Mesothelial cell of epicardium (in vitro differentiated cells): Measurements from ENCODE around the gene ARHGAP4. TPM values are rescaled to one million over a fixed set of nuclear protein-coding genes. Genes with fewer than 3 reads are reported as not detected.

Experiments
- DNase-seq, 2 experiments: peaks; one replicate each; pipeline ENCODE4 v3.0.0; 2021; ENCODE audit warnings: low spot score in 2 of 2; ENCODE audit not compliant: unreplicated experiment in 2 of 2
- H3K27ac Mint-ChIP-seq: 2 replicates; pipeline ENCODE4 v1.8.0; 2021; ENCODE audit warnings: mixed read lengths
- H3K27me3 Mint-ChIP-seq: 2 replicates; pipeline ENCODE4 v1.8.0; 2021; ENCODE audit warnings: low read depth, mixed read lengths
- H3K36me3 Mint-ChIP-seq: 2 replicates; pipeline ENCODE4 v1.8.0; 2021; ENCODE audit warnings: mixed read lengths
- H3K4me1 Mint-ChIP-seq: 2 replicates; pipeline ENCODE4 v1.8.0; 2021; ENCODE audit warnings: mixed read lengths
- H3K4me3 Mint-ChIP-seq: 2 replicates; pipeline ENCODE4 v1.8.0; 2021; ENCODE audit warnings: mild to moderate bottlenecking, moderate library complexity, mixed read lengths
- H3K9me3 Mint-ChIP-seq: 2 replicates; pipeline ENCODE4 v1.8.0; 2021; ENCODE audit warnings: mixed read lengths
- total RNA-seq: library from RNA; stranded (reverse); gene quantifications from 3 replicates; pipeline ENCODE4 v1.2.1, GENCODE V29; 2021
- TF ChIP-seq, protein P1 (sequence below): fragments of 200-600 bp; sonication (generic); IDR thresholded peaks from one replicate; pipeline ENCODE4 v1.5.0; 2021; ENCODE audit warnings: antibody characterized with exemption; ENCODE audit not compliant: unreplicated experiment

The ARHGAP4 gene
- total RNA-seq, 1 donor from 2014 or later = 62.8 TPM

DNA sequence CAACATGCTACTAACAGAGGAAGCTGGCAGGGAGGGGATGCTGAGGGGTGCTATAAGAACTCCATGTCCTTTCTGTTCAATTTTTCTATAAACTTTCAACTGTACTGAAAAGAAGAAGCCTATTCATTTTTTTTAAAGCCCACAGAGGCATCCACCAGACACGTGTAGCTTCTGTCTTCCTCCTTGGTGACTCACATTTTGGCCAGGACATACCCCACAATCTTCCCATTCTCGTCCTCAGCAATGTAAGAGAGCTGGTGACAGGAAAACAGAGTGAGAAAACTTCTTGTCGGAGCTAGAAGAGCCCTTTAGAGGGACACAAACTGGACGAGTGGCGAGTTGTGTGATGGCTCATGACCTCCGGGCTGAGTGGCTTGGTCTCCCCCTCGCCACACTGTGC lies 7.7 kb upstream of the ARHGAP4 start:
- Mint-ChIP-seq H3K4me3 (peak overlapping the region; percentile 86), H3K36me3 (peaks cover 8% of the 10 kb centered on the region), H3K9me3 (peaks cover 3% of the 10 kb centered on the region), H3K27ac (peak overlapping the region; percentile 64), H3K27me3 (no peaks in the 10 kb centered on the region), H3K4me1 (peaks cover 5% of the 10 kb centered on the region)
- no peak for DNase-seq
- TF ChIP-seq, protein P1, sequence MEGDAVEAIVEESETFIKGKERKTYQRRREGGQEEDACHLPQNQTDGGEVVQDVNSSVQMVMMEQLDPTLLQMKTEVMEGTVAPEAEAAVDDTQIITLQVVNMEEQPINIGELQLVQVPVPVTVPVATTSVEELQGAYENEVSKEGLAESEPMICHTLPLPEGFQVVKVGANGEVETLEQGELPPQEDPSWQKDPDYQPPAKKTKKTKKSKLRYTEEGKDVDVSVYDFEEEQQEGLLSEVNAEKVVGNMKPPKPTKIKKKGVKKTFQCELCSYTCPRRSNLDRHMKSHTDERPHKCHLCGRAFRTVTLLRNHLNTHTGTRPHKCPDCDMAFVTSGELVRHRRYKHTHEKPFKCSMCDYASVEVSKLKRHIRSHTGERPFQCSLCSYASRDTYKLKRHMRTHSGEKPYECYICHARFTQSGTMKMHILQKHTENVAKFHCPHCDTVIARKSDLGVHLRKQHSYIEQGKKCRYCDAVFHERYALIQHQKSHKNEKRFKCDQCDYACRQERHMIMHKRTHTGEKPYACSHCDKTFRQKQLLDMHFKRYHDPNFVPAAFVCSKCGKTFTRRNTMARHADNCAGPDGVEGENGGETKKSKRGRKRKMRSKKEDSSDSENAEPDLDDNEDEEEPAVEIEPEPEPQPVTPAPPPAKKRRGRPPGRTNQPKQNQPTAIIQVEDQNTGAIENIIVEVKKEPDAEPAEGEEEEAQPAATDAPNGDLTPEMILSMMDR = no peak

DNA sequence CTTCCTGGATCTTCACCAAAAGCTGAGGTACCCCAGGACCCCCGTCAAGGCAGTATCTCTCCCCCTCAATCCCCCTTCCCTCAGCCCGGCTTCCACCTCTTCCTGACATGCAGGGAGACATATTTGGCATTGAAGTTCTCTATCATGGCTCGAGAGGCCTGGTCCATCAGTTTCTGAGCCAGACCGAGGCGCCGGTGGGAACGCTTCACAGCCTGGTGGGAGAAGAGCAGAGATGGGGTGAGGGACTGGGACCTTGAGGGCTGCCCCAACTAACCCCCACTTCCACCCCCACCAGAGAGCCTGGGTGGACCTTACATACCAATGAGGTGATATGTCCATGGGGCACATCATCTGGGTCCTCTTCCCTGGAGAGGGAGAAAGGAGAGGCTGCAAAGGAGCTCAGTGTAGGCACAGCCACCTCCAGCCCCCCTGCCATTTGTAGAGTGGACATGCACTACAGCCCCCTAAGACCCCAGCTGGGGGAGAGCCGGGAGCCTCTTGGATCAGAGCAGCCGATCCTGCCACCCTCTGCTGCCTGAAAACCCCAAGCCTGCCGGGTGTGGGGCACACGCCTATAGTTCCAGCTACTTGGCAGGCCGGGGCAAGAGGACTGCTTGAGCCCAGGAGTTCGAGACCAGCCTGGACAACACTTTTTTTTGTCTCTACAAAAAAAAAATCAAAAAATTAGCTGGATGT lies 6.3 kb upstream of the ARHGAP4 start:
- Mint-ChIP-seq H3K27me3 (no peaks in the 10 kb centered on the region), H3K27ac (no peak overlapping the region), H3K4me3 (no peak overlapping the region)

DNA sequence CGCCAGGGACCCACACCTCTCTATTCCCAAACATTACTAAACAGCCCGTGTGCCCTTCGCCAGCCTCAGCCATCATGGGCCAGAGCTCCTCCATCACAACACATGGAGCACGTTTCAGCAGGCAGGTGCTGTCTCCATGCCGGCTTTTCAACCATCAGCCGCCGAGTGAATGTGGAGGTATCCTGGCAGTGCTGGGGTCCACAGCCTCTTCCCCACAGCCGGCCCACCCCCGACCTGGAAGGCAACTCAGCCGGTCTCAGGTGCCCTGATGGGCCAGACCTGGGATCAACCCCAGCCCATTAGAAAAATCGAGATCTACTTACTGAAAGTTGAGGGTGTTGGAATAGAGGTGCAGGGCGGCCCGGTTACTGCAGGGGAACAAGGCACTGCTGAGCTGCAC lies 5.7 kb upstream of the ARHGAP4 start:
- TF ChIP-seq, protein P1 = no peak
- Mint-ChIP-seq H3K4me3 (no peak overlapping the region), H3K36me3 (peaks cover 8% of the 10 kb centered on the region), H3K9me3 (peaks cover 3% of the 10 kb centered on the region), H3K27me3 (no peaks in the 10 kb centered on the region), H3K4me1 (peaks cover 17% of the 10 kb centered on the region), H3K27ac (no peak overlapping the region)
- no peak for DNase-seq

More for the DNA sequence above, 6.3 kb upstream of the ARHGAP4 start:
- peaks cover 8% of the 10 kb centered on the region for H3K36me3 Mint-ChIP-seq
- peaks cover 3% of the 10 kb centered on the region for H3K9me3 Mint-ChIP-seq
- peaks cover 10% of the 10 kb centered on the region for H3K4me1 Mint-ChIP-seq
- DNase-seq = no peak
- TF ChIP-seq, protein P1 = no peak

DNA sequence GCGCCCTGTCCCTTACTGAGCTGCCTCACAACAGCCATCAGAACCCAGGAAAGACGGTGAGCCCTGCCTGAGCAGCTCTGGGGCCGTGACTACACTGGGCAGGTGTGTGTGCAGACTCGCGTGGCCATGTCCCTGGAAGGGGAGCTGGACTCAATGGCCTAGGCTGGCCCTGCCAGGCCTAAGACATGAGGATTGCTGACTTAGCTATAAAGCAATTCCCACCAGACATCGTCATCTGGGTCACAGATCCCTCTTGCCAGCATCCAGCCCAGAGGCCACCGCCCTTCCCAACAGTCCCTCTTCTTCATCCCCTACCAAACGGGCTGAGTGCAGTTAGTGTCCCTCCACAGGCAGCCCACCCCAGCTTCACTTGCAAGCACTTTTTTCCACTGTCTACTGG lies 5.1 kb upstream of the ARHGAP4 start:
- H3K4me1 Mint-ChIP-seq = peaks cover 18% of the 10 kb centered on the region
- no peak for DNase-seq
- H3K9me3 Mint-ChIP-seq = no peaks in the 10 kb centered on the region
- peaks cover 8% of the 10 kb centered on the region for H3K36me3 Mint-ChIP-seq
- TF ChIP-seq, protein P1 = no peak
- H3K4me3 Mint-ChIP-seq = no peak overlapping the region
- no peaks in the 10 kb centered on the region for H3K27me3 Mint-ChIP-seq
- H3K27ac Mint-ChIP-seq = no peak overlapping the region

DNA sequence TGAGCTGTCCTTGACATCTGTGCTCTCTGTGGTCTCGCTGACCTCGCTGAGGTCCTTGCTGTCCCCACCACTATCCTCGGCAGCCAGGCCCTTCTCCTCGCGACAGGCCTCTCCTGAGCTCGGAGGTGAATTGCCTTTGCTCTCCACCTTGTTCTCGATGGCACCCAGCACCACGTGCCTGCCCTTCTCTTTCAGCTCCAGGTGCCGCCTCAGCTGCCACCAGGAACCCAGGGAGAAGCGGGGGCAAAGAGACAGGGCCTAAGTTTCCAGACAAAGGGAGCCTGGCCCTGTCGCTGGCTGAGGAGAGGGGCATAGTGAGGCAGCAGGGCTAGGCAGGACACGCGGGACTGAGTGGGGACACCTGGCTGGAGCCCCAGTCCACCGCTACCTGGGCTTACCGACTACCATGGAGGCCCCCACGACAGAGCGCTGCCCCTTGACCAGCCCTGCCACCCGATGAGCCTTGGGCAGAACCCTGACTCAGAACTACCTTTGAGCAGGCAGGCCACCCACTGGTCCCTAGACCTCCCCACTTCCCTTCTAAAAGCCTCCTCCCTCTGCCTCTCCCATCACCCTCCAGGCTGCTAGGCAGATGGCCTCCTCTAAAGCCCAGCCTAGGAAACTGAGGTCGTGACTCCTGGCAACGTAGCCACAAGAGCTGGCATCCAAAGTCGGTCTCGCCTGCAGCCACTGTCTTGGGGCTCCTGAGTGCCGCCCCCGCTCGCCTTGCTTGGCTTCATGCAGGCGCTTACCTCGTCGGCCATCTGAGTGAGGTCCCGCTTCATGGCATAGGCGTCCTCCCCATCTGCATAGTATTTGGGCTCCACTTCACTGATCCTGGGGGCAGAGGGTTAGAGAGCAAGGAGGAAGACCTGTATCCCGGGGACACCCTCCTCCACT lies 4.2 kb upstream of the ARHGAP4 start:
- DNase-seq = no peak
- Mint-ChIP-seq H3K4me3 (no peak overlapping the region), H3K27ac (no peak overlapping the region), H3K9me3 (no peaks in the 10 kb centered on the region), H3K36me3 (peaks cover 8% of the 10 kb centered on the region), H3K27me3 (no peaks in the 10 kb centered on the region), H3K4me1 (peaks cover 20% of the 10 kb centered on the region)
- TF ChIP-seq, protein P1 = no peak
